PC-9 (cell line): ENCODE measurements around the gene RMI1.

Experiments
- EZH2 ChIP-seq: fragments of 200-600 bp; sonication (generic); IDR thresholded peaks from 2 replicates; pipeline ENCODE4 v1.8.0; 2017; ENCODE audit warnings: antibody characterized with exemption, low read depth
- TF ChIP-seq, protein P1 (sequence below): fragments of 200-600 bp; sonication (generic); conservative IDR thresholded peaks from 2 replicates; pipeline ENCODE4 v1.6.1; 2017; ENCODE audit warnings: mixed run types, antibody characterized with exemption, mild to moderate bottlenecking, moderate library complexity

DNA sequence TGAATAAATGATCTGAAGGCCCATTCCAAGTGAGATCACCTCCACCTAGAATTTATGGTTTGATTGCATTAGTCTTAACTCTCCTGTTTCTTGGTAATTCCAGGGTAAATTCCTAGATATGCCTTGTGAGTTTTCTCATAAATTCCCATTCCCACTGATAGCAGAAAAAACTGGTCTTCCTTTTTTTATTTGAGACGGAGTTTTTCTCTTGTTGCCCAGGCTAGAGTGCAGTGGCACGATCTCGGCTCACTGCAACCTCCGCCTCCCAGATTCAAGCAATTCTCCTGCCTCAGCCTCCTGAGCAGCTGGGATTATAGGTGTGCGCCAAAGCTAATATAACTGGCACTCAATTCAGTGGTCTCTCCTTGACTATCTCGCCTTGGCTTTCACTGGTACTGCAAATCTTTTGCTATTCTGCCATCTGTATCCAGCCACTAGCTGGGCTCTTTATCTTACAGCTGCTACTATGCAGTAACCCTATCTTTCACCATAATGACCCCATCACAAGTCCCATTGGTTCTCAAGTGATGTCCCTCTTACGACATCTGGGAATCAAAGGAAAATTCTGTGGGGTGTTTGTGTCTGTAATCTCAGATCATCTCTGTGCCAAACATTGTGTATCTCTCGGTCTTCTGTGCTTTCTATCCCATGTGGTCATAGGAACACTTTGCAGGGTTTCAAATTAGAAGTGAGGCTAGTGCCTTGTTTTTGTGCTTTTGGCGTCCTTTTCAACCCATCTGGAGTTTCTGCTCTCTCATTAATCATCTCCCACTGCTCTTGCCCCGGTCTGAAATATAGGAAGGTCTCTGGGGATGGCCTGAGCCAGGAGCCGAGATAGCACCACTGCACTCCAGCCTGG, 15.0 kb upstream of the RMI1 start:
- TF ChIP-seq, protein P1, sequence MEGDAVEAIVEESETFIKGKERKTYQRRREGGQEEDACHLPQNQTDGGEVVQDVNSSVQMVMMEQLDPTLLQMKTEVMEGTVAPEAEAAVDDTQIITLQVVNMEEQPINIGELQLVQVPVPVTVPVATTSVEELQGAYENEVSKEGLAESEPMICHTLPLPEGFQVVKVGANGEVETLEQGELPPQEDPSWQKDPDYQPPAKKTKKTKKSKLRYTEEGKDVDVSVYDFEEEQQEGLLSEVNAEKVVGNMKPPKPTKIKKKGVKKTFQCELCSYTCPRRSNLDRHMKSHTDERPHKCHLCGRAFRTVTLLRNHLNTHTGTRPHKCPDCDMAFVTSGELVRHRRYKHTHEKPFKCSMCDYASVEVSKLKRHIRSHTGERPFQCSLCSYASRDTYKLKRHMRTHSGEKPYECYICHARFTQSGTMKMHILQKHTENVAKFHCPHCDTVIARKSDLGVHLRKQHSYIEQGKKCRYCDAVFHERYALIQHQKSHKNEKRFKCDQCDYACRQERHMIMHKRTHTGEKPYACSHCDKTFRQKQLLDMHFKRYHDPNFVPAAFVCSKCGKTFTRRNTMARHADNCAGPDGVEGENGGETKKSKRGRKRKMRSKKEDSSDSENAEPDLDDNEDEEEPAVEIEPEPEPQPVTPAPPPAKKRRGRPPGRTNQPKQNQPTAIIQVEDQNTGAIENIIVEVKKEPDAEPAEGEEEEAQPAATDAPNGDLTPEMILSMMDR = no peak
- no peak for TF ChIP-seq EZH2
